Right lobe of liver (tissue), 6 donors: ENCODE measurements around the gene TRIP6. TPM values are rescaled to one million over a fixed set of nuclear protein-coding genes. Genes with fewer than 3 reads are reported as not detected.

Experiments used
- ATAC-seq, 4 donors: fragments of 200-7000 bp; cut with Tn5 transposase; one replicate each; pipeline ENCODE4 v1.9.1; 2020; ENCODE audit warnings: mild to moderate bottlenecking in 4 of 4, moderate library complexity in 4 of 4
- DNase-seq, 3 donors: peaks; one replicate each; pipeline ENCODE4 v3.0.0-alpha.2; 2020
- H3K27ac ChIP-seq, 3 donors: fragments of 200-600 bp; one replicate each; pipeline ENCODE4 v1.8.0; 2022
- H3K27me3 ChIP-seq, 2 donors: fragments of 200-600 bp; one replicate each; pipeline ENCODE4 v1.8.0; 2022
- H3K36me3 ChIP-seq, 4 donors: fragments of 200-600 bp; sonication (generic) in 1 of 4; one replicate each; pipeline versions ENCODE4 v1.5.1 to v1.8.0; 2017 to 2022; ENCODE audit warnings: control low read depth in 1 of 4
- H3K4me1 ChIP-seq, 4 donors: fragments of 200-600 bp; sonication (generic) in 1 of 4; one replicate each; pipeline versions ENCODE4 v1.5.1 to v1.8.0; 2017 to 2022; ENCODE audit warnings: control low read depth in 1 of 4
- H3K4me3 ChIP-seq, 3 donors: fragments of 200-600 bp; one replicate each; pipeline ENCODE4 v1.8.0; 2022
- H3K9me3 ChIP-seq, 4 donors: fragments of 200-600 bp; sonication (generic) in 1 of 4; one replicate each; pipeline versions ENCODE4 v1.5.1 to v1.8.0; 2017 to 2022; ENCODE audit warnings: control low read depth in 1 of 4
- CTCF ChIP-seq, 4 donors: fragments of 200-600 bp in 3 of 4; fragments of 450-650 bp in 1 of 4; IDR thresholded peaks; one replicate each; pipeline versions ENCODE4 v1.5.1 to v1.8.0; 2016 to 2022; ENCODE audit warnings: antibody characterized with exemption in 4 of 4, mild to moderate bottlenecking in 2 of 4
- POLR2A ChIP-seq: fragments of 450-650 bp; IDR thresholded peaks from one replicate; pipeline ENCODE4 v1.6.1; 2017; ENCODE audit warnings: antibody characterized with exemption, mild to moderate bottlenecking
- WGBS: methylation state at CpG from one replicate; pipeline ENCODE4 v1.1.6; 2018; ENCODE audit warnings: low coverage, low lambda C conversion rate; ENCODE audit not compliant: insufficient coverage; ENCODE audit errors: missing lambda C conversion rate; 5-methylcytosine and 5-hydroxymethylcytosine counted together
- intact Hi-C, 2 donors: fragments of 100-400 bp; cut with DNase I; formaldehyde crosslinking; loops; one replicate each; pipeline versions ENCODE4 v1.11.2 to v1.14.1; 2022
- total RNA-seq, 6 experiments: library from RNA; depleted of rRNA in 2 of 6; stranded (reverse); fragments of >200 nt in 2 of 6; fragmentation: NEBNext Ultra II Directional in 3 of 6; extraction: Animal tissue kit (Norgen Biotek cat#: 25700) in 3 of 6; gene quantifications; one replicate each; pipeline versions ENCODE4 v1.1.0 to v1.2.4, GENCODE V29; 2016 to 2023
- donor health status: DM: no; HTN: yes; CAD: no.
- donor health status: DM: no; HTN: no; CAD: no.
- donor health status: DM: no; HTN: no; CAD: no.
- donor health status: DM: no; HTN: yes; CAD: no.
- donor health status: DM: no; HTN: yes; CAD: no.

The TRIP6 gene
- total RNA-seq, 6 experiments from 2014 or later: 21.4 to 58.6 (median 43.2) TPM

DNA sequence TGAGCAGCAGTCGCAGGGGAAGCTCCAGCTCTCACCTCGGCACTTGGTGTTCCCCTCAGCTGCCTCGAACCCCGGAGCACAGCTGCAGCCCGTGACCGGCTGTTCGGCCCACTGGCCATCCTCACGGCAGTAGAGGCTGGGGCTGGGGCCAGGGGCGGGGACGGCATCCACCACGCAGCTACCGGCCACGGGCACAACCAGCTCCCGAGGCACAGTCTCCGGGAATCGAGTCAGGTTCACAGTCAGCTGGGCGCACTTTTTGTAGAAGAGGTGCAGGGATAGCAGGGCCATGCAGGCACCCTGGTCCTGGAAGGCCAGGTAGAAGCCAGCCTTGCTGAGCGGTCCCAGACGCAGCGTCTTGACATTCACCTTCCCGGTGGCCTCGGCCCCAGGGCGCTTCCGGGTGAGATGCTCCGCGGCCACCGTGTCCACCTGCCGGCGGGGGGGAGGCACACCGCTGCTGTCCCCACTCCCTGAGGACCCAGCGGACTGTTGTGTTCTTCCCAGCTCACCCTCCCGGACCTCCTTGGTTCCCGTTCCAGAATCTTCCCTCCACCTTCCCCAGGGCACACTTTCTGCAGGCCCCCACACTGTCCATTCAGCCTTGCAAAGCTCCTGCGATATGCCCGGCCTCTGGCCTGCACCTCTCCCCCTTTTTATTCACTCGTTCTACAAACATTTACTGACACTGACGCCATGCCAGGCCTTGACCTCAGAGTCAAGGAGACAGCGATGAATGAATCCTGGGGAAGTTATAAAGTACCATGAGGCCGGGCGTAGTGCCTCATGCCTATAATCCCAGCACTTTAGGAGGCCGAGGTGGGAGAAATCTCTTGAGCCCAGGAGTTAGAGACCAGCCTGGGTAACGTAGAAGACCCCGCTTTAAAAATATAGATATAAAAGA, 44.7 kb upstream of the TRIP6 start:
- peaks cover 3 to 48% (median 19%) of the 10 kb centered on the region in 4 donors for H3K36me3 ChIP-seq
- peak overlapping the region in 1 of 3 donors; percentile 7 for H3K4me3 ChIP-seq
- H3K27me3 ChIP-seq: no peaks in the 10 kb centered on the region
- H3K9me3 ChIP-seq: no peaks in the 10 kb centered on the region
- DNase-seq (peak in 2 of 3 donors; percentile 71 to 80), ATAC-seq (peak in 2 of 4 donors; percentile 30 to 38)
- no peak for TF ChIP-seq CTCF (IDR thresholded peaks at IDR 0.05)
- no peak for TF ChIP-seq POLR2A
- peaks cover 0 to 35% (median 4%) of the 10 kb centered on the region in 4 donors for H3K4me1 ChIP-seq
- intact Hi-C loops: no loop called here
- peak overlapping the region in 1 of 3 donors; percentile 79 for H3K27ac ChIP-seq
- 50% methylated on average over 14 of the region's 43 CpGs for WGBS

DNA sequence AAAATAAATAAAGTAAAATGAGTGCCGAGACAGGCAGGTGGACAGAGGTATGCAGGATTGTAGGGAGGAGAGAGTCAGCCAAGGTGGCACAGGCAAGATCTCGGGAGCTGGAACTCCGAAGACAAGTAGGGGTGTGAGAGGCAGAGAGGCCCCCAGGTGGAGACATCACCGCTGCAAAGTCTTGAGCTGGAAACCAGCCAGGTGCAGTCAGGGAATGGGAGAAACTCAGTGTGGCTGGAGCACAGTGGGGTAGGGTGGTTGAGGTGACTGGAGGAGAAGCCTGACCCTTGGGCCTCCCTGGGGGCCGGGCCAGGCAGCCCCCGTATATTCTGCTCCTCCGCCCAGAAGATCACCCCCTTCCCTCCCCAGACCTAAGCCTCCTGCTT, 44.1 kb upstream of the TRIP6 start:
- peak in 1 of 3 donors; percentile 50 for DNase-seq
- Histone ChIP-seq H3K27me3 (no peaks in the 10 kb centered on the region), H3K36me3 (peaks cover 2 to 46% (median 19%) of the 10 kb centered on the region in 4 donors), H3K4me3 (peak overlapping the region in 1 of 3 donors; percentile 7), H3K4me1 (peaks cover 0 to 35% (median 4%) of the 10 kb centered on the region in 4 donors), H3K9me3 (no peaks in the 10 kb centered on the region), H3K27ac (peak overlapping the region in 1 of 3 donors; percentile 79)
- intact Hi-C loops: no loop called here
- no peak for TF ChIP-seq CTCF (IDR thresholded peaks at IDR 0.05)
- TF ChIP-seq POLR2A: no peak
- 21% methylated on average over 2 of the region's 7 CpGs for WGBS
- no peak for ATAC-seq

DNA sequence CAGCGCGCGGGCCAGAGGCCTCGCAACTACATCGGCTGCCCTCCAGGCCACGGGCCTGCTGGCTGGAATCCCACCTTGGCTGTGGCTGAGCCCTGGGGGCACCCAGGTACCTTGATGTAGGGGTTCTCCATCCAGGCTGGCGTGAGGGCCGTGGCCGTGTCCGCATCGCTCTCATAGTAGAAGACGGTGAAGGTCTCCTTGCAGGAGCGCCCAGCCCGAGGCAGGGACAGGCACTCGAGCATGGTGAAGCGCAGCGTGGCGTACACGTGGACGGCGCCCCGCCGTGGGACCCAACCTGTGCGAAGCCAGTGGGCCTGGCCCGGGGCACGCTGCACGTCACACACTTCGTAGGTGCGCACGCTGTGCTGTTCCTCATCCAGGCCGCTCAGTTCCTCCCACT, 43.7 kb upstream of the TRIP6 start:
- intact Hi-C loops: no loop called here
- DNase-seq (peak in 1 of 3 donors; percentile 54), ATAC-seq (no peak)
- Histone ChIP-seq H3K9me3 (no peaks in the 10 kb centered on the region), H3K36me3 (peaks cover 0 to 42% (median 17%) of the 10 kb centered on the region in 4 donors), H3K4me1 (peaks cover 0 to 35% (median 4%) of the 10 kb centered on the region in 4 donors), H3K27ac (peak overlapping the region in 1 of 3 donors; percentile 79), H3K27me3 (no peaks in the 10 kb centered on the region), H3K4me3 (no peak overlapping the region)
- WGBS: 77% methylated on average over 5 of the region's 31 CpGs
- TF ChIP-seq POLR2A (no peak), CTCF (IDR thresholded peaks at IDR 0.05) (no peak)

DNA sequence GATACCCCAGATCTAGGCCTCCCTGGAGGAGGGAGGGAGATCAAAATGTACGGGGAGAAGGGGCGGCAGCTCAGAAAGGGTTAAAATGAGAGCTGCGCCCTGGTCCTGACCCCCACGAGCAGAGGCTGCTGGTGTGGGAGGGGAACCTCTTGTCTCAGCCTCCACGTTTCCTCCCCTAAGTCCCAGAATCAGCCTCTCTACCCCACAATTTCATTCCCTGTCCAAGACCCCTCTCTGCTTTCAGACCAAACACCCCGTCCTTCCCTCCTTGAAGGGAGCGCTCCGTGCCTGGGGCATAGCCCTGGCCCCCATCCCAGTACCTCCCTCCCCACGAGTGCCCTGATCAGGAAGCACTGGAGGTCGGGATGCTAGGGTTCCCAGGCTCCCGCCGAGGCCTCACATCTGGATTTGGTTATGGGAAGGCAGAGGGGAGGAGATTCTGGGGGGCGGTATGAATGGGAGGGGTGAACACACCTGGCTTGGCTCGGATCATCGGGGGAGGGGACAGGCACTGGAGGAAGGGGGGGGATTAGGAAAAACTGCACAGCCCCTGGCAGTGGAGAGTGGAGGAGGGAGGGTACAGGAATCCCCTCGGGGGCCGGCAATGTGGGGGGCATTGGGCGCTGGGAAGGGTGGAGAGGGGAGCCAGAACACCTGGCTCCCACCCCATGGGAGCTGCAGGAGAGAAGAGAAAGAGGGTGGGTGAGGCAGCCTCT, 42.5 kb upstream of the TRIP6 start:
- peak overlapping the region in 2 of 3 donors; percentile 33 to 56 for H3K27ac ChIP-seq
- peak in 2 of 3 donors; percentile 50 to 55 for DNase-seq
- WGBS: 20% methylated on average over 10 of the region's 18 CpGs

More for the DNA sequence above, 42.5 kb upstream of the TRIP6 start:
- Histone ChIP-seq H3K27me3 (no peaks in the 10 kb centered on the region), H3K4me3 (peak overlapping the region; percentile 69 to 84 (median 70)), H3K9me3 (no peaks in the 10 kb centered on the region), H3K36me3 (peaks cover 0 to 35% (median 14%) of the 10 kb centered on the region in 4 donors), H3K4me1 (peaks cover 0 to 47% (median 5%) of the 10 kb centered on the region in 4 donors)
- ATAC-seq: no peak
- intact Hi-C loops: no loop called here
- TF ChIP-seq CTCF (IDR thresholded peaks at IDR 0.05): no peak
- no peak for TF ChIP-seq POLR2A
